H9 (cell line): ENCODE results near the gene SLC35F3. TPM values are rescaled to one million over a fixed set of nuclear protein-coding genes. Genes with fewer than 3 reads are reported as not detected.

Source experiments
- DNase-seq: peaks from one replicate; pipeline ENCODE4 v3.0.0-alpha.2; 2017
- H2AFZ ChIP-seq: one replicate; pipeline ENCODE4 v1.6.1; 2013; ENCODE audit warnings: mild to moderate bottlenecking, low read length, control low read depth, moderate library complexity
- H2AK5ac ChIP-seq: 2 replicates; pipeline ENCODE4 v1.6.1; 2013; ENCODE audit warnings: low read length, control low read depth, mixed read lengths; ENCODE audit not compliant: insufficient read length
- H2BK120ac ChIP-seq: one replicate; pipeline ENCODE4 v1.6.1; 2013; ENCODE audit warnings: low read depth, mild to moderate bottlenecking, low read length, control low read depth, inconsistent platforms; ENCODE audit not compliant: poor library complexity, severe bottlenecking
- H2BK12ac ChIP-seq: 2 replicates; pipeline ENCODE4 v1.6.1; 2013; ENCODE audit warnings: low read length, control low read depth, mixed read lengths, low read depth; ENCODE audit not compliant: insufficient read length
- H2BK15ac ChIP-seq: 2 replicates; pipeline ENCODE4 v1.6.1; 2013; ENCODE audit warnings: low read depth, low read length, control low read depth
- H2BK20ac ChIP-seq: one replicate; pipeline ENCODE4 v1.6.1; 2013; ENCODE audit warnings: low read depth, mild to moderate bottlenecking, low read length, control low read depth, inconsistent platforms; ENCODE audit not compliant: poor library complexity, severe bottlenecking
- H2BK5ac ChIP-seq: 2 replicates; pipeline ENCODE4 v1.6.1; 2013; ENCODE audit warnings: low read length, control low read depth, mixed read lengths; ENCODE audit not compliant: insufficient read length
- H3K14ac ChIP-seq: 2 replicates; pipeline ENCODE4 v1.6.1; 2013; ENCODE audit warnings: low read length, control low read depth; ENCODE audit not compliant: insufficient read depth
- H3K18ac ChIP-seq: 2 replicates; pipeline ENCODE4 v1.6.1; 2013; ENCODE audit warnings: low read depth, mild to moderate bottlenecking, mixed read lengths, low read length, control low read depth; ENCODE audit not compliant: insufficient read length
- H3K23ac ChIP-seq: 2 replicates; pipeline ENCODE4 v1.6.1; 2013; ENCODE audit warnings: low read length, control low read depth, mixed read lengths, low read depth; ENCODE audit not compliant: insufficient read length
- H3K23me2 ChIP-seq: 2 replicates; pipeline ENCODE4 v1.6.1; 2013; ENCODE audit warnings: low read depth, mild to moderate bottlenecking, mixed read lengths, low read length, control low read depth; ENCODE audit not compliant: insufficient read length, poor library complexity, severe bottlenecking
- H3K27ac ChIP-seq: 2 replicates; pipeline ENCODE4 v1.5.1; 2013; ENCODE audit warnings: low read length, control low read depth, mixed read lengths, low read depth; ENCODE audit not compliant: insufficient read length
- H3K27me3 ChIP-seq: 2 replicates; pipeline ENCODE4 v1.6.1; 2013; ENCODE audit warnings: low read length, control low read depth, inconsistent platforms; ENCODE audit not compliant: insufficient read depth
- H3K4ac ChIP-seq: 2 replicates; pipeline ENCODE4 v1.6.1; 2013; ENCODE audit warnings: low read depth, mild to moderate bottlenecking, control low read depth, inconsistent platforms, low read length, moderate library complexity
- H3K4me1 ChIP-seq: 2 replicates; pipeline ENCODE4 v1.6.1; 2013; ENCODE audit warnings: low read length, control low read depth, inconsistent platforms; ENCODE audit not compliant: insufficient read depth
- H3K4me2 ChIP-seq: 2 replicates; pipeline ENCODE4 v1.6.1; 2013; ENCODE audit warnings: low read length, control low read depth, mixed read lengths; ENCODE audit not compliant: insufficient read length, insufficient read depth
- H3K56ac ChIP-seq: 2 replicates; pipeline ENCODE4 v1.6.1; 2013; ENCODE audit warnings: low read depth, mild to moderate bottlenecking, mixed read lengths, low read length, control low read depth; ENCODE audit not compliant: insufficient read length
- H3K79me1 ChIP-seq: 2 replicates; pipeline ENCODE4 v1.6.1; 2013; ENCODE audit warnings: low read depth, mild to moderate bottlenecking, moderate library complexity, low read length, control low read depth, inconsistent platforms; ENCODE audit not compliant: insufficient read depth, poor library complexity, severe bottlenecking
- H3K79me2 ChIP-seq: 2 replicates; pipeline ENCODE4 v1.6.1; 2013; ENCODE audit warnings: low read length, control low read depth, inconsistent platforms; ENCODE audit not compliant: insufficient read depth
- H3K9ac ChIP-seq: 2 replicates; pipeline ENCODE4 v1.6.1; 2013; ENCODE audit warnings: low read length, control low read depth, mixed read lengths; ENCODE audit not compliant: insufficient read length; ENCODE audit errors: extremely low read depth
- H3K9me3 ChIP-seq: one replicate; pipeline ENCODE4 v1.6.1; 2013; ENCODE audit warnings: low read depth, low read length, inconsistent platforms; ENCODE audit not compliant: control insufficient read depth
- H3T11ph ChIP-seq: one replicate; pipeline ENCODE4 v1.6.1; 2013; ENCODE audit warnings: mild to moderate bottlenecking, low read length, control low read depth, inconsistent platforms
- H4K20me1 ChIP-seq: one replicate; pipeline ENCODE4 v1.6.1; 2013; ENCODE audit not compliant: control insufficient read depth, insufficient read length, insufficient read depth
- H4K5ac ChIP-seq: 2 replicates; pipeline ENCODE4 v1.6.1; 2013; ENCODE audit warnings: low read depth, mild to moderate bottlenecking, mixed read lengths, low read length, control low read depth; ENCODE audit not compliant: insufficient read length
- H4K8ac ChIP-seq: replicated peaks from 2 replicates; pipeline ENCODE4 v1.6.1; 2013; ENCODE audit warnings: low read length, control low read depth, mixed read lengths, low read depth; ENCODE audit not compliant: insufficient read length
- H4K91ac ChIP-seq: 2 replicates; pipeline ENCODE4 v1.6.1; 2013; ENCODE audit warnings: low read depth, mild to moderate bottlenecking, moderate library complexity, mixed read lengths, low read length, control low read depth; ENCODE audit not compliant: insufficient read length
- H3K27ac Mint-ChIP-seq, 3 experiments: 2 replicates in 2 of 3; 3 replicates in 1 of 3; pipeline ENCODE4 v1.8.0; 2020 to 2021; ENCODE audit warnings: mixed read lengths in 3 of 3, mild to moderate bottlenecking in 1 of 3, moderate library complexity in 1 of 3
- H3K27me3 Mint-ChIP-seq: 2 replicates; pipeline ENCODE4 v1.8.0; 2021; ENCODE audit warnings: low read depth, mild to moderate bottlenecking, moderate library complexity, mixed read lengths
- H3K36me3 Mint-ChIP-seq, 3 experiments: 2 replicates in 2 of 3; 3 replicates in 1 of 3; pipeline ENCODE4 v1.8.0; 2020 to 2021; ENCODE audit warnings: low read depth in 3 of 3, mixed read lengths in 3 of 3; ENCODE audit not compliant: insufficient read depth in 1 of 3
- H3K4me1 Mint-ChIP-seq, 2 experiments: 2 replicates each; pipeline ENCODE4 v1.8.0; 2020; ENCODE audit warnings: mixed read lengths in 2 of 2
- H3K4me3 Mint-ChIP-seq, 2 experiments: 2 replicates in 1 of 2; 3 replicates in 1 of 2; pipeline ENCODE4 v1.8.0; 2020 to 2021; ENCODE audit warnings: mild to moderate bottlenecking in 2 of 2, mixed read lengths in 2 of 2, moderate library complexity in 1 of 2
- H3K9me3 Mint-ChIP-seq, 2 experiments: 2 replicates in 1 of 2; 3 replicates in 1 of 2; pipeline ENCODE4 v1.8.0; 2020; ENCODE audit warnings: mild to moderate bottlenecking in 2 of 2, mixed read lengths in 2 of 2, moderate library complexity in 1 of 2
- WGBS: extraction: QIAGEN DNeasy Blood & Tissue Kit; methylation state at CpG from one replicate; pipeline ENCODE4 v1.1.7; 2013; ENCODE audit warnings: missing lambda C conversion rate, low lambda C conversion rate, mixed read lengths; ENCODE audit not compliant: insufficient read length; ENCODE audit errors: extremely low coverage; 5-methylcytosine and 5-hydroxymethylcytosine counted together
- total RNA-seq: library from RNA; stranded (reverse); gene quantifications from 2 replicates; pipeline ENCODE4 v1.2.1, GENCODE V29; 2021
- TF ChIP-seq, protein P1 (sequence below): fragments of 200-600 bp; sonication (generic); conservative IDR thresholded peaks from 3 replicates; pipeline ENCODE4 v1.8.0; 2021; ENCODE audit warnings: antibody characterized with exemption, mild to moderate bottlenecking

Gene SLC35F3
- total RNA-seq, 1 experiment from 2014 or later: 0.81 TPM

DNA sequence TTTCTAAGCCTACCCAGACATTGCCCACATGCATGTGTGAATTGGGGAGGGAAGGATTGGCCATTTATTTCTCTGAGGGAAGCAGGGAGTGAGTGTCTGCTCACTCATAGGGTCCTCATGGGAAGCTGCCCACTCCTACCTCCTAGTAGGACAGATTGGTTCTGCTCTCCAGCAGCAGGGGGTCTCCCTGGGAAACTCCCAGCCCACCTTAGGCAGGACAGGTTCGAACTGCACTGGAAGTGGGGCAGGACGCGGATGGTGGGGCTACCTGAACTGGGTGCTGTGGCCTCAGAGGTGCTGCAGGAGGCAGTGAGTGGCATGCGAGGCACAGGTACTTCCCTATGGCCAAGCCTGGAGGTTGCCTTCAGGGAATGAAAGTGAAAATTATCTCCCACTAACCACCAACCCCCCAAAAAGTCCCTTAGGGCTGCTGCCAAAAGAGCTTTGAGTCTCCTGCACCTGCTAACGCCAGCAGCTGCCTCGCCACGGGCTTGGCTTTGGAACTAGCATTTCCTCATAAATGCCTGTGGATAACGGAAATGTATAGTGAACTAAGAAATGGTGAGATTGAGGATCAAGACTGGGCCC lies 311.7 kb downstream of the SLC35F3 start:
- Histone ChIP-seq H4K8ac (no peak overlapping the region), H3K14ac (no peak overlapping the region), H3K4me1 (no peaks in the 10 kb centered on the region), H2BK12ac (no peak overlapping the region), H3K23me2 (peaks cover 12% of the 10 kb centered on the region), H3K27ac (no peak overlapping the region), H4K91ac (no peak overlapping the region), H3K27me3 (no peaks in the 10 kb centered on the region), H3T11ph (no peak overlapping the region), H2BK5ac (no peak overlapping the region), H3K18ac (no peak overlapping the region), H3K79me1 (no peaks in the 10 kb centered on the region), H3K79me2 (no peaks in the 10 kb centered on the region), H3K4ac (no peak overlapping the region), H2AFZ (no peak overlapping the region), H3K9me3 (no peaks in the 10 kb centered on the region), H3K23ac (no peak overlapping the region), H4K20me1 (no peaks in the 10 kb centered on the region), H2BK120ac (no peak overlapping the region), H2BK20ac (no peak overlapping the region), H3K4me2 (no peak overlapping the region), H3K9ac (no peak overlapping the region), H2BK15ac (no peak overlapping the region), H4K5ac (no peak overlapping the region), H3K56ac (no peak overlapping the region), H2AK5ac (no peak overlapping the region)
- H3K4me3 Mint-ChIP-seq: peak overlapping the region in 1 of 2 experiments; percentile 8; a peak in 1 of 5 replicates
- H3K36me3 Mint-ChIP-seq: no peaks in the 10 kb centered on the region; a peak in 1 of 7 replicates
- DNase-seq: peak; percentile 25
- TF ChIP-seq, protein P1, sequence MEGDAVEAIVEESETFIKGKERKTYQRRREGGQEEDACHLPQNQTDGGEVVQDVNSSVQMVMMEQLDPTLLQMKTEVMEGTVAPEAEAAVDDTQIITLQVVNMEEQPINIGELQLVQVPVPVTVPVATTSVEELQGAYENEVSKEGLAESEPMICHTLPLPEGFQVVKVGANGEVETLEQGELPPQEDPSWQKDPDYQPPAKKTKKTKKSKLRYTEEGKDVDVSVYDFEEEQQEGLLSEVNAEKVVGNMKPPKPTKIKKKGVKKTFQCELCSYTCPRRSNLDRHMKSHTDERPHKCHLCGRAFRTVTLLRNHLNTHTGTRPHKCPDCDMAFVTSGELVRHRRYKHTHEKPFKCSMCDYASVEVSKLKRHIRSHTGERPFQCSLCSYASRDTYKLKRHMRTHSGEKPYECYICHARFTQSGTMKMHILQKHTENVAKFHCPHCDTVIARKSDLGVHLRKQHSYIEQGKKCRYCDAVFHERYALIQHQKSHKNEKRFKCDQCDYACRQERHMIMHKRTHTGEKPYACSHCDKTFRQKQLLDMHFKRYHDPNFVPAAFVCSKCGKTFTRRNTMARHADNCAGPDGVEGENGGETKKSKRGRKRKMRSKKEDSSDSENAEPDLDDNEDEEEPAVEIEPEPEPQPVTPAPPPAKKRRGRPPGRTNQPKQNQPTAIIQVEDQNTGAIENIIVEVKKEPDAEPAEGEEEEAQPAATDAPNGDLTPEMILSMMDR: no peak
- peaks cover 0 to 3% of the 10 kb centered on the region in 2 experiments; a peak in 2 of 5 replicates for H3K9me3 Mint-ChIP-seq
- H3K4me1 Mint-ChIP-seq: peaks cover 8 to 13% of the 10 kb centered on the region in 2 experiments
- peaks cover 19% of the 10 kb centered on the region for H3K27me3 Mint-ChIP-seq
- no CpG with 5 or more reads among the region's 8 CpGs for WGBS
- H3K27ac Mint-ChIP-seq: peak overlapping the region in 1 of 3 experiments; percentile 44; a peak in 1 of 7 replicates
